Testis (tissue), 2 donors: ENCODE measurements around the gene NFATC1.

Experiments used
- POLR2A ChIP-seq: fragments of 450-650 bp; IDR thresholded peaks from one replicate; pipeline ENCODE4 v1.6.1; 2017; ENCODE audit warnings: antibody characterized with exemption, mild to moderate bottlenecking, moderate library complexity
- TF ChIP-seq, protein P1 (sequence below), 3 experiments: fragments of 450-650 bp in 2 of 3; fragments of 200-600 bp in 1 of 3; sonication (generic) in 1 of 3; IDR thresholded peaks; one replicate each; pipeline ENCODE4 v1.5.1; 2016 to 2019; ENCODE audit warnings: antibody characterized with exemption in 3 of 3, mild to moderate bottlenecking in 2 of 3, moderate library complexity in 1 of 3

DNA sequence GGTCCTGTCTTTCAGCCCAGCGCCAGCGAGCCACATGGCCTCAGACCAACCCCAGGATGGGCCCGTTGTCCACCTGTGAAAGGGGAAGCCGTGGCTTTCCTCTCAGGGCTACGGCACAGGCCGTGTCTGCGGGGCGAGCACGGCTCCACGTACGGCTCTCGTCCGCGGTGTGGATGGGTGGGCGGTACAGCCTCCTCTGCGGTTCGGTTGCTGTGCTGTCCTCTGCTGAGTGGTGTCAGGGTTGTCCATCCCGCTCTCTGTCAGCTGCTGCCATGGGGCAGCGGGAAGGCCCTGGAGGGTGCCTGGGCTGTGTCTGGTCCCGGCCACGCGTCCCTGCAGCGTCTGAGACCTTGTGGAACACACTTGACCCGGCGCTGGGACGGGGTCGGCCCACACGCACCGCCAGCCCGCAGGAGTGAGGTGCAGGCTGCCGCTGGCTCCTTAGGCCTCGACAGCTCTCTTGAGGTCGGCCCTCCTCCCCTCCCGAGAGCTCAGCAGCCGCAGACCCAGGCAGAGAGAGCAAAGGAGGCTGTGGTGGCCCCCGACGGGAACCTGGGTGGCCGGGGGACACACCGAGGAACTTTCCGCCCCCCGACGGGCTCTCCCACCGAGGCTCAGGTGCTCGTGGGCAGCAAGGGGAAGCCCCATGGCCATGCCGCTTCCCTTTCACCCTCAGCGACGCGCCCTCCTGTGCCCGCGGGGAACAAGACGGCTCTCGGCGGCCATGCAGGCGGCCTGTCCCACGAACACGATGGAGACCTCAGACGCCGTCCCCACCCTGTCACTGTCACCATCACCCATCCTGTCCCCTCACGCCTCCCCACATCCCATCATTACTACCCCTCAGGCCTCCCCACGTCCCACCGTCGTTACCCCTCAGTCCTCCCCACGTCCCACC lies 128.7 kb downstream of the NFATC1 start:
- TF ChIP-seq, protein P1, sequence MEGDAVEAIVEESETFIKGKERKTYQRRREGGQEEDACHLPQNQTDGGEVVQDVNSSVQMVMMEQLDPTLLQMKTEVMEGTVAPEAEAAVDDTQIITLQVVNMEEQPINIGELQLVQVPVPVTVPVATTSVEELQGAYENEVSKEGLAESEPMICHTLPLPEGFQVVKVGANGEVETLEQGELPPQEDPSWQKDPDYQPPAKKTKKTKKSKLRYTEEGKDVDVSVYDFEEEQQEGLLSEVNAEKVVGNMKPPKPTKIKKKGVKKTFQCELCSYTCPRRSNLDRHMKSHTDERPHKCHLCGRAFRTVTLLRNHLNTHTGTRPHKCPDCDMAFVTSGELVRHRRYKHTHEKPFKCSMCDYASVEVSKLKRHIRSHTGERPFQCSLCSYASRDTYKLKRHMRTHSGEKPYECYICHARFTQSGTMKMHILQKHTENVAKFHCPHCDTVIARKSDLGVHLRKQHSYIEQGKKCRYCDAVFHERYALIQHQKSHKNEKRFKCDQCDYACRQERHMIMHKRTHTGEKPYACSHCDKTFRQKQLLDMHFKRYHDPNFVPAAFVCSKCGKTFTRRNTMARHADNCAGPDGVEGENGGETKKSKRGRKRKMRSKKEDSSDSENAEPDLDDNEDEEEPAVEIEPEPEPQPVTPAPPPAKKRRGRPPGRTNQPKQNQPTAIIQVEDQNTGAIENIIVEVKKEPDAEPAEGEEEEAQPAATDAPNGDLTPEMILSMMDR (IDR thresholded peaks at IDR 0.05) = no peak
- TF ChIP-seq POLR2A = no peak
